Mesenchymal stem cell (in vitro differentiated cells and primary cell): ENCODE results near the gene LRRN2.

ENCODE experiments used
- DNase-seq: peaks from one replicate; pipeline ENCODE4 v3.0.0-alpha.2; 2013
- H2AFZ ChIP-seq: one replicate; pipeline ENCODE4 v1.6.1; 2013; ENCODE audit warnings: low read depth, mild to moderate bottlenecking, control low read depth, inconsistent platforms, low read length, moderate library complexity
- H2AK5ac ChIP-seq: 2 replicates; pipeline ENCODE4 v1.6.1; 2013; ENCODE audit warnings: low read length, moderate library complexity, mild to moderate bottlenecking, inconsistent platforms; ENCODE audit not compliant: severe bottlenecking
- H2BK120ac ChIP-seq: one replicate; pipeline ENCODE4 v1.6.1; 2013; ENCODE audit warnings: low read depth, mild to moderate bottlenecking, inconsistent platforms, low read length, moderate library complexity
- H2BK12ac ChIP-seq, 2 experiments: one replicate each; pipeline ENCODE4 v1.6.1; 2013; ENCODE audit warnings: inconsistent platforms in 2 of 2, low read length in 2 of 2, mild to moderate bottlenecking in 2 of 2, moderate library complexity in 2 of 2, control low read depth in 1 of 2
- H2BK15ac ChIP-seq: one replicate; pipeline ENCODE4 v1.6.1; 2013; ENCODE audit warnings: mild to moderate bottlenecking, low read depth, inconsistent platforms; ENCODE audit not compliant: poor library complexity, severe bottlenecking
- H2BK5ac ChIP-seq: 2 replicates; pipeline ENCODE4 v1.6.1; 2013; ENCODE audit warnings: low read depth, mild to moderate bottlenecking, low read length, control low read depth, inconsistent platforms; ENCODE audit not compliant: poor library complexity, severe bottlenecking
- H3K14ac ChIP-seq, 2 experiments: one replicate each; pipeline ENCODE4 v1.6.1; 2013; ENCODE audit warnings: inconsistent platforms in 2 of 2, low read length in 2 of 2, control low read depth in 1 of 2, mild to moderate bottlenecking in 1 of 2, moderate library complexity in 1 of 2
- H3K18ac ChIP-seq, 2 experiments: one replicate each; pipeline ENCODE4 v1.6.1; 2013; ENCODE audit warnings: inconsistent platforms in 2 of 2, low read length in 2 of 2, control low read depth in 1 of 2, low read depth in 1 of 2, mild to moderate bottlenecking in 1 of 2
- H3K23ac ChIP-seq, 2 experiments: one replicate each; pipeline ENCODE4 v1.6.1; 2013; ENCODE audit warnings: inconsistent platforms in 2 of 2, low read length in 2 of 2, mild to moderate bottlenecking in 2 of 2, moderate library complexity in 2 of 2, control low read depth in 1 of 2
- H3K27ac ChIP-seq: 2 replicates; pipeline ENCODE4 v1.5.1; 2013; ENCODE audit warnings: mild to moderate bottlenecking, moderate library complexity, low read length, control low read depth, inconsistent platforms; ENCODE audit not compliant: poor library complexity, severe bottlenecking
- H3K27me3 ChIP-seq, 2 experiments: 2 replicates each; pipeline versions ENCODE4 v1.6.1 to v1.7.0; 2013; ENCODE audit warnings: low read length in 2 of 2, mild to moderate bottlenecking in 2 of 2, moderate library complexity in 2 of 2, control low read depth in 1 of 2, inconsistent platforms in 1 of 2; ENCODE audit not compliant: control insufficient read depth in 1 of 2, insufficient read depth in 1 of 2
- H3K36me3 ChIP-seq, 2 experiments: 2 replicates each; pipeline versions ENCODE4 v1.6.1 to v1.7.0; 2013; ENCODE audit warnings: low read length in 2 of 2, control low read depth in 1 of 2, inconsistent platforms in 1 of 2, low read depth in 1 of 2, mild to moderate bottlenecking in 1 of 2; ENCODE audit not compliant: insufficient read depth in 2 of 2, control insufficient read depth in 1 of 2
- H3K4ac ChIP-seq, 2 experiments: one replicate each; pipeline ENCODE4 v1.6.1; 2013; ENCODE audit warnings: inconsistent platforms in 2 of 2, low read length in 2 of 2, mild to moderate bottlenecking in 2 of 2, moderate library complexity in 2 of 2, control low read depth in 1 of 2, low read depth in 1 of 2
- H3K4me1 ChIP-seq: 2 replicates; pipeline ENCODE4 v1.6.1; 2013; ENCODE audit warnings: low read depth, low read length, control low read depth; ENCODE audit not compliant: control insufficient read depth, insufficient read depth
- H3K4me2 ChIP-seq: 2 replicates; pipeline ENCODE4 v1.6.1; 2013; ENCODE audit warnings: low read length, mild to moderate bottlenecking, inconsistent platforms; ENCODE audit not compliant: poor library complexity, severe bottlenecking
- H3K4me3 ChIP-seq, 2 experiments: 2 replicates each; pipeline versions ENCODE4 v1.5.1 to v1.7.0; 2013; ENCODE audit warnings: low read length in 2 of 2, mild to moderate bottlenecking in 2 of 2, control low read depth in 1 of 2, low read depth in 1 of 2; ENCODE audit not compliant: insufficient read depth in 1 of 2
- H3K79me1 ChIP-seq: replicated peaks from 2 replicates; pipeline ENCODE4 v1.6.1; 2013; ENCODE audit warnings: mild to moderate bottlenecking, control low read depth, low read length, inconsistent platforms; ENCODE audit not compliant: poor library complexity, severe bottlenecking
- H3K9ac ChIP-seq: 2 replicates; pipeline ENCODE4 v1.7.0; 2013; ENCODE audit warnings: mild to moderate bottlenecking, low read length, moderate library complexity
- H3K9me3 ChIP-seq: 2 replicates; pipeline ENCODE4 v1.7.0; 2013; ENCODE audit warnings: mild to moderate bottlenecking, low read length; ENCODE audit not compliant: control insufficient read depth
- H4K8ac ChIP-seq: one replicate; pipeline ENCODE4 v1.6.1; 2013; ENCODE audit warnings: inconsistent platforms, mild to moderate bottlenecking, low read length, moderate library complexity
- H4K91ac ChIP-seq: one replicate; pipeline ENCODE4 v1.6.1; 2013; ENCODE audit warnings: mild to moderate bottlenecking, low read length, inconsistent platforms
- WGBS: methylation state at CpG from one replicate; pipeline ENCODE4 v1.1.7; 2013; ENCODE audit warnings: mixed read lengths; 5-methylcytosine and 5-hydroxymethylcytosine counted together

LRRN2 gene

GRCh38 chr1:204704794-204705492 lies 19.4 kb upstream of the LRRN2 start:
- H4K8ac ChIP-seq, result no peak overlapping the region
- no peak overlapping the region for H2AK5ac ChIP-seq
- H3K27ac ChIP-seq, result no peak overlapping the region
- H3K18ac ChIP-seq, result no peak overlapping the region
- H3K9me3 ChIP-seq, result no peaks in the 10 kb centered on the region
- H3K4me3 ChIP-seq, result no peak overlapping the region
- no peak overlapping the region for H2BK5ac ChIP-seq
- H3K4ac ChIP-seq, result no peak overlapping the region
- no peak overlapping the region for H4K91ac ChIP-seq
- no peak overlapping the region for H2BK15ac ChIP-seq
- H2BK12ac ChIP-seq, result no peak overlapping the region
- no peak overlapping the region for H3K9ac ChIP-seq
- WGBS, result 88% methylated on average over 4 of the region's 4 CpGs
- H3K27me3 ChIP-seq, result peaks cover 29 to 94% of the 10 kb centered on the region in 2 experiments
- H3K36me3 ChIP-seq, result no peaks in the 10 kb centered on the region
- no peaks in the 10 kb centered on the region for H3K4me1 ChIP-seq
- H3K79me1 ChIP-seq, result no peaks in the 10 kb centered on the region
- no peak overlapping the region for H2BK120ac ChIP-seq
- no peak overlapping the region for H2AFZ ChIP-seq
- H3K4me2 ChIP-seq, result no peak overlapping the region
- H3K14ac ChIP-seq, result no peak overlapping the region
- H3K23ac ChIP-seq, result no peak overlapping the region
- no peak for DNase-seq

- no peak overlapping the region for H2BK12ac ChIP-seq
- H2BK15ac ChIP-seq, result no peak overlapping the region
- H2BK120ac ChIP-seq, result no peak overlapping the region
- no peak overlapping the region for H3K4me3 ChIP-seq
- no peak overlapping the region for H3K14ac ChIP-seq
- H3K9ac ChIP-seq, result no peak overlapping the region
- H3K27ac ChIP-seq, result no peak overlapping the region
- H4K8ac ChIP-seq, result no peak overlapping the region
- no peaks in the 10 kb centered on the region for H3K4me1 ChIP-seq
- H2AK5ac ChIP-seq, result no peak overlapping the region
- H3K4me2 ChIP-seq, result no peak overlapping the region
- DNase-seq, result no peak
- H3K23ac ChIP-seq, result no peak overlapping the region
- H3K79me1 ChIP-seq, result no peaks in the 10 kb centered on the region
- no peaks in the 10 kb centered on the region for H3K36me3 ChIP-seq
- H2AFZ ChIP-seq, result no peak overlapping the region
- peaks cover 19 to 90% of the 10 kb centered on the region in 2 experiments for H3K27me3 ChIP-seq
- H2BK5ac ChIP-seq, result no peak overlapping the region
- H3K9me3 ChIP-seq, result no peaks in the 10 kb centered on the region
- H3K18ac ChIP-seq, result no peak overlapping the region
- H3K4ac ChIP-seq, result no peak overlapping the region
- H4K91ac ChIP-seq, result no peak overlapping the region
- 78% methylated on average over 15 of the region's 16 CpGs for WGBS
These were observed 18.5 kb upstream of the LRRN2 start for GRCh38 chr1:204703826-204704612.

DNA sequence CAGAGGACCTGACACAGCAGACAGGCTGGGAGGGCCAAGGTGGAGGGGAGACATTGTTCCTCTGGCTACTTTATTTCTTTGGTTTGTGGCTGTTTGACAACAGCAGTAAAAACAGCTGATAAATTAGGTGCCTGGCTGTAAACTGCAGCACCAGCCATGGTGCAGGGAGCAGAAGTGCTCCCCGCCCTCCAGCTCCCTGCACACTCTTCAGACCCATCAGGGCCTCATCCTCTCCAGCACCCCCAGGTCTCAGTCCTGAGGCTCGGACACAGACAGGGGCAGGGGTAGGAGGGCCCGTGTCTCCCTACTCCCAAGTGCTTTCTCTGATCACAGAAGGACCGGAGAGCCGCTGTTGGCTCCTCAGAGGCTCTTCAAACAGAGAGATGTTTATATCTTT lies 17.7 kb upstream of the LRRN2 start:
- H3K14ac ChIP-seq, result no peak overlapping the region
- no peak for DNase-seq
- H2BK5ac ChIP-seq, result no peak overlapping the region
- H3K27ac ChIP-seq, result no peak overlapping the region
- H2BK120ac ChIP-seq, result no peak overlapping the region
- H3K4ac ChIP-seq, result no peak overlapping the region
- no peak overlapping the region for H2BK15ac ChIP-seq
- H3K36me3 ChIP-seq, result no peaks in the 10 kb centered on the region
- no peaks in the 10 kb centered on the region for H3K4me1 ChIP-seq
- H3K9me3 ChIP-seq, result no peaks in the 10 kb centered on the region
- H4K91ac ChIP-seq, result no peak overlapping the region
- no peak overlapping the region for H3K18ac ChIP-seq
- WGBS, result 23% methylated on average over 5 of the region's 5 CpGs
- no peaks in the 10 kb centered on the region for H3K79me1 ChIP-seq
- H3K27me3 ChIP-seq, result peaks cover 19 to 90% of the 10 kb centered on the region in 2 experiments
- no peak overlapping the region for H3K4me3 ChIP-seq
- no peak overlapping the region for H2AK5ac ChIP-seq
- H3K4me2 ChIP-seq, result no peak overlapping the region
- no peak overlapping the region for H4K8ac ChIP-seq
- H3K23ac ChIP-seq, result no peak overlapping the region
- H2AFZ ChIP-seq, result no peak overlapping the region
- no peak overlapping the region for H2BK12ac ChIP-seq
- H3K9ac ChIP-seq, result no peak overlapping the region

DNA sequence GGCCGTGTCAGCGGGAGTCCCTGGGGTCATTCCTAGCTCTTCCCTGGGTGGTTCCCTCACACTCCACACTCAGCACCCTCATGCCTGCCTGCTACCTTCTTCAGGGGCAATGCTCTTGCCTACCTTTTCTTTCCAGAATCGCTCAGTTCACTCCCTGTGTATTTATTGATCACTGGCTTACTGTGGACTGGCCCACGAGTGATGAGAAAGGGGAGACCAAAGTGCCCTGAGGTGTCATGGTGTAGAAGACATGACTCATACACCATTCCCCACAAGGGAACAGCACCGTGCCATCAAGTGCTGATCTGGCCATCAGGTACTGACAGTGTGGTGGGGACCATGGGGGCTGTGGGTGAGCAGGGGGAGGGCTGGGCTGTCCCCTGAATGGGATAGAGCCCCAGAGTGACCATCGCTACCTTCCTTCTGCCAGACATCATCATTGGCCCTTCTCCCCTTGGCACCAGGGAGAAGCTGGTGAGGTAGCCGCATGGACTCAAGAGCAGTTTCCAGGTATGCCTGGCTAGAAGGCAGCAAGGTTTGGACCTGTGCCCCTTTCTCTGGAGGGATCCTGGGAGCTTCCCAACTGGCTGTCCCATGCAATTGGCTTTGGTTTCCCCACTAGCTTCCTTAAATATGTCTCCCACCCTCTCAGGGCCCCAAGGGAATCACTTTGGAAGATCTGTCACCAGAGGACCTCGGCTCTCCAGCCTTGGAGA lies 17.2 kb upstream of the LRRN2 start:
- Histone ChIP-seq H3K9ac (no peak overlapping the region), H3K4me3 (peak overlapping the region in 1 of 2 experiments; percentile 10), H3K27me3 (peaks cover 19 to 89% of the 10 kb centered on the region in 2 experiments), H2BK120ac (no peak overlapping the region), H3K23ac (no peak overlapping the region), H3K14ac (no peak overlapping the region), H3K27ac (no peak overlapping the region), H3K9me3 (no peaks in the 10 kb centered on the region), H2BK12ac (no peak overlapping the region), H3K18ac (no peak overlapping the region), H2BK5ac (no peak overlapping the region), H3K36me3 (no peaks in the 10 kb centered on the region), H3K79me1 (no peaks in the 10 kb centered on the region), H2AFZ (no peak overlapping the region), H2AK5ac (no peak overlapping the region), H3K4ac (no peak overlapping the region), H4K8ac (no peak overlapping the region), H3K4me2 (no peak overlapping the region), H2BK15ac (no peak overlapping the region), H3K4me1 (no peaks in the 10 kb centered on the region), H4K91ac (no peak overlapping the region)
- no peak for DNase-seq
- 75% methylated on average over 6 of the region's 8 CpGs for WGBS
